HCT116 (cell line): ENCODE data around the gene SZRD1. TPM values are rescaled to one million over a fixed set of nuclear protein-coding genes. Genes with fewer than 3 reads are reported as not detected.

Experiments used
- ATAC-seq: fragments of 200-7000 bp; cut with Tn5 transposase; 2 replicates; pipeline ENCODE4 v1.9.1; 2020; ENCODE audit warnings: mild to moderate bottlenecking, moderate library complexity
- BruUV-seq: library from RNA; stranded (reverse); fragments of 400-500 nt; replicated peaks from 2 replicates; lab custom pipeline; 2021; lab: Mats Ljungman, UMichigan
- CTCF ChIA-PET: fragments of 300-600 bp; sonication (Branson Sonifier 250); formaldehyde crosslinking; loops from one replicate; lab custom pipeline; 2021; ENCODE audit warnings: antibody characterized with exemption; lab: Charles Lee
- POLR2A ChIA-PET: fragments of 300-600, 350-600 bp; sonication (Branson Sonifier 250); formaldehyde crosslinking; loops from one replicate; lab custom pipeline; 2021; ENCODE audit warnings: antibody characterized with exemption; lab: Charles Lee
- RAD21 ChIA-PET, 2 experiments: fragments of 300-600 bp; sonication (Branson Sonifier 250); formaldehyde crosslinking; loops; one replicate each; lab custom pipeline; 2023; ENCODE audit warnings: low total read pairs in 2 of 2; ENCODE audit not compliant: uncharacterized antibody in 2 of 2, unreplicated experiment in 2 of 2, low non-redundant PET in 1 of 2; lab: Charles Lee
- DNase-seq: peaks from one replicate; pipeline ENCODE4 v3.0.0-alpha.2; 2010; ENCODE audit warnings: low read depth, low spot score
- H2AFZ ChIP-seq: fragments of 200-600 bp; shearing (Covaris generic), sonication (generic); 2 replicates; pipeline ENCODE4 v1.6.1; 2017; ENCODE audit warnings: low read depth, mixed run types, mixed read lengths, antibody characterized with exemption, low read length; ENCODE audit not compliant: poor library complexity, severe bottlenecking
- H3K27ac ChIP-seq: 2 replicates; pipeline ENCODE4 v1.5.1; 2012; ENCODE audit warnings: low read depth, low read length
- H3K27me3 ChIP-seq: fragments of 200-600 bp; sonication (generic); 2 replicates; pipeline ENCODE4 v1.6.1; 2016; ENCODE audit warnings: mixed run types, low read length, mixed read lengths; ENCODE audit not compliant: insufficient read depth
- H3K36me3 ChIP-seq, 2 experiments: fragments of 200-500 bp in 1 of 2; fragments of 200-600 bp in 1 of 2; sonication (Bioruptor generic) in 1 of 2; sonication (generic) in 1 of 2; 2 replicates each; pipeline versions ENCODE4 v1.5.1 to v1.6.1; 2014 to 2016; ENCODE audit warnings: low read length in 2 of 2, inconsistent platforms in 1 of 2, mixed read lengths in 1 of 2, mixed run types in 1 of 2; ENCODE audit not compliant: insufficient read depth in 2 of 2, control insufficient read depth in 1 of 2
- H3K4me1 ChIP-seq, 2 experiments: fragments of 200-600 bp in 1 of 2; sonication (generic) in 1 of 2; 2 replicates each; pipeline versions ENCODE4 v1.5.1 to v1.6.1; 2012 to 2017; ENCODE audit warnings: low read length in 2 of 2, inconsistent platforms in 1 of 2, mild to moderate bottlenecking in 1 of 2, mixed read lengths in 1 of 2, mixed run types in 1 of 2, moderate library complexity in 1 of 2; ENCODE audit not compliant: insufficient read depth in 2 of 2, control insufficient read depth in 1 of 2
- H3K4me2 ChIP-seq: fragments of 200-600 bp; sonication (generic); 2 replicates; pipeline ENCODE4 v1.6.1; 2017; ENCODE audit warnings: mixed run types, low read length, mixed read lengths
- H3K4me3 ChIP-seq, 2 experiments: fragments of 200-600 bp in 1 of 2; sonication (generic) in 1 of 2; replicated peaks in 1 of 2; 2 replicates each; pipeline ENCODE4 v1.5.1; 2011 to 2016; ENCODE audit warnings: low read length in 2 of 2, control low read depth in 1 of 2, low read depth in 1 of 2, mild to moderate bottlenecking in 1 of 2, mixed read lengths in 1 of 2, mixed run types in 1 of 2
- H3K79me2 ChIP-seq: fragments of 200-600 bp; sonication (generic); 2 replicates; pipeline ENCODE4 v1.6.1; 2017; ENCODE audit warnings: mild to moderate bottlenecking, mixed run types, low read length, moderate library complexity, mixed read lengths; ENCODE audit not compliant: insufficient read depth
- H3K9ac ChIP-seq: fragments of 200-600 bp; sonication (generic); 2 replicates; pipeline ENCODE4 v1.6.1; 2016; ENCODE audit warnings: low read length, mixed read lengths
- H3K9me2 ChIP-seq: fragments of 200-600 bp; sonication (generic), shearing (Covaris generic); 2 replicates; pipeline ENCODE4 v1.6.1; 2017; ENCODE audit warnings: mixed run types, mild to moderate bottlenecking, moderate library complexity; ENCODE audit not compliant: insufficient read depth
- H3K9me3 ChIP-seq, 2 experiments: fragments of 200-500 bp in 1 of 2; fragments of 200-600 bp in 1 of 2; sonication (Bioruptor generic) in 1 of 2; sonication (generic) in 1 of 2; 2 replicates each; pipeline ENCODE4 v1.6.1; 2014 to 2017; ENCODE audit warnings: low read length in 2 of 2, mixed read lengths in 2 of 2, inconsistent platforms in 1 of 2, low read depth in 1 of 2, mild to moderate bottlenecking in 1 of 2, mixed run types in 1 of 2, moderate library complexity in 1 of 2; ENCODE audit not compliant: control insufficient read depth in 1 of 2, insufficient read depth in 1 of 2
- H4K20me1 ChIP-seq: fragments of 200-600 bp; sonication (generic), shearing (Covaris generic); 2 replicates; pipeline ENCODE4 v1.6.1; 2017; ENCODE audit warnings: mixed run types, mild to moderate bottlenecking, moderate library complexity; ENCODE audit not compliant: insufficient read depth
- CBX3 ChIP-seq: IDR thresholded peaks from 2 replicates; pipeline ENCODE4 v1.6.1; 2012; ENCODE audit warnings: low read depth
- EGR1 ChIP-seq: IDR thresholded peaks from 2 replicates; pipeline ENCODE4 v1.6.1; 2012; ENCODE audit warnings: low read depth
- ELF1 ChIP-seq: IDR thresholded peaks from 2 replicates; pipeline ENCODE4 v1.6.1; 2012; ENCODE audit warnings: low read depth, borderline replicate concordance
- FOSL1 ChIP-seq: IDR thresholded peaks from 2 replicates; pipeline ENCODE4 v1.6.1; 2012; ENCODE audit warnings: low read depth
- POLR2A ChIP-seq: IDR thresholded peaks from 2 replicates; pipeline ENCODE4 v1.7.0; 2011; ENCODE audit warnings: borderline replicate concordance; ENCODE audit not compliant: insufficient read depth, insufficient read length; ENCODE audit errors: extremely low read depth
- SIN3A ChIP-seq: IDR thresholded peaks from 2 replicates; pipeline ENCODE4 v1.6.1; 2012; ENCODE audit warnings: low read depth
- SRF ChIP-seq: IDR thresholded peaks from 2 replicates; pipeline ENCODE4 v1.6.1; 2012; ENCODE audit warnings: low read depth
- YY1 ChIP-seq: IDR thresholded peaks from 2 replicates; pipeline ENCODE4 v1.6.1; 2011; ENCODE audit warnings: low read length, low read depth, moderate library complexity, mild to moderate bottlenecking; ENCODE audit not compliant: insufficient replicate concordance; ENCODE audit errors: extremely low read depth
- ZFX ChIP-seq: fragments of 450-650 bp; IDR thresholded peaks from 2 replicates; pipeline ENCODE4 v1.6.1; 2017
- intact Hi-C: fragments of 100-400 bp; cut with micrococcal nuclease; formaldehyde crosslinking; loops from 2 replicates; pipeline ENCODE4 v1.10.0; 2022
- total RNA-seq: library from RNA; stranded (reverse); gene quantifications from one replicate; pipeline ENCODE4 v1.2.1, GENCODE V29; 2021; ENCODE audit not compliant: unreplicated experiment
- TF ChIP-seq, protein P1 (sequence below): IDR thresholded peaks from 2 replicates; pipeline ENCODE4 v1.6.1; 2012
- TF ChIP-seq, protein P2 (sequence below): IDR thresholded peaks from 2 replicates; pipeline ENCODE4 v1.6.1; 2012
- TF ChIP-seq, protein P3 (sequence below): IDR thresholded peaks from 2 replicates; pipeline ENCODE4 v1.6.1; 2011; ENCODE audit warnings: mild to moderate bottlenecking, low read length, moderate library complexity; ENCODE audit not compliant: insufficient replicate concordance; ENCODE audit errors: extremely low read depth

The SZRD1 gene
- total RNA-seq, 1 experiment from 2014 or later: 141 TPM

GRCh38 chr1:16409536-16410152 lies 42.6 kb downstream of the SZRD1 start:
- Histone ChIP-seq H3K4me3 (no peak overlapping the region), H3K27ac (no peak overlapping the region), H3K9me2 (no peaks in the 10 kb centered on the region), H2AFZ (no peak overlapping the region), H3K27me3 (no peaks in the 10 kb centered on the region), H3K9me3 (no peaks in the 10 kb centered on the region), H3K4me2 (no peak overlapping the region)
- ATAC-seq: no peak
- ChIA-PET RAD21 (no interaction called here), POLR2A (no interaction called here)
- TF ChIP-seq CBX3 (no peak), YY1 (no peak), ZFX (no peak), SIN3A (no peak), ELF1 (no peak), EGR1 (no peak), POLR2A (no peak), SRF (no peak), FOSL1 (no peak)
- TF ChIP-seq, protein P1, sequence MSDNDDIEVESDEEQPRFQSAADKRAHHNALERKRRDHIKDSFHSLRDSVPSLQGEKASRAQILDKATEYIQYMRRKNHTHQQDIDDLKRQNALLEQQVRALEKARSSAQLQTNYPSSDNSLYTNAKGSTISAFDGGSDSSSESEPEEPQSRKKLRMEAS: no peak
- TF ChIP-seq, protein P2, sequence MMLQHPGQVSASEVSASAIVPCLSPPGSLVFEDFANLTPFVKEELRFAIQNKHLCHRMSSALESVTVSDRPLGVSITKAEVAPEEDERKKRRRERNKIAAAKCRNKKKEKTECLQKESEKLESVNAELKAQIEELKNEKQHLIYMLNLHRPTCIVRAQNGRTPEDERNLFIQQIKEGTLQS: no peak
- TF ChIP-seq, protein P3, sequence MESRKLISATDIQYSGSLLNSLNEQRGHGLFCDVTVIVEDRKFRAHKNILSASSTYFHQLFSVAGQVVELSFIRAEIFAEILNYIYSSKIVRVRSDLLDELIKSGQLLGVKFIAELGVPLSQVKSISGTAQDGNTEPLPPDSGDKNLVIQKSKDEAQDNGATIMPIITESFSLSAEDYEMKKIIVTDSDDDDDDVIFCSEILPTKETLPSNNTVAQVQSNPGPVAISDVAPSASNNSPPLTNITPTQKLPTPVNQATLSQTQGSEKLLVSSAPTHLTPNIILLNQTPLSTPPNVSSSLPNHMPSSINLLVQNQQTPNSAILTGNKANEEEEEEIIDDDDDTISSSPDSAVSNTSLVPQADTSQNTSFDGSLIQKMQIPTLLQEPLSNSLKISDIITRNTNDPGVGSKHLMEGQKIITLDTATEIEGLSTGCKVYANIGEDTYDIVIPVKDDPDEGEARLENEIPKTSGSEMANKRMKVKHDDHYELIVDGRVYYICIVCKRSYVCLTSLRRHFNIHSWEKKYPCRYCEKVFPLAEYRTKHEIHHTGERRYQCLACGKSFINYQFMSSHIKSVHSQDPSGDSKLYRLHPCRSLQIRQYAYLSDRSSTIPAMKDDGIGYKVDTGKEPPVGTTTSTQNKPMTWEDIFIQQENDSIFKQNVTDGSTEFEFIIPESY: no peak
- TF ChIP-seq, all 23 proteins: peak for 0
- intact Hi-C loops: no loop called here
- no peaks in the 10 kb centered on the region for H3K79me2 ChIP-seq
- CTCF ChIA-PET: no interaction called here
- no peaks in the 10 kb centered on the region for H3K4me1 ChIP-seq
- BruUV-seq: no TSS peak
- no peaks in the 10 kb centered on the region for H4K20me1 ChIP-seq
- no peaks in the 10 kb centered on the region for H3K36me3 ChIP-seq
- no peak overlapping the region for H3K9ac ChIP-seq
- no peak for DNase-seq
